Gastrocnemius medialis (tissue), 4 donors: Measurements from ENCODE around the gene MYL3. TPM values are rescaled to one million over a fixed set of nuclear protein-coding genes. Genes with fewer than 3 reads are reported as not detected.

Experiments used
- ATAC-seq, 2 donors: fragments of 150-250 bp; one replicate each; pipeline ENCODE4 v1.9.1; 2016
- DNase-seq, 2 donors: peaks; one replicate each; pipeline ENCODE4 v3.0.0-alpha.2; 2019
- H3K27ac ChIP-seq, 4 donors: fragments of 200-600 bp; sonication (generic); 1 replicate in 1 of 4; 2 replicates in 3 of 4; pipeline ENCODE4 v1.5.1; 2016 to 2018; ENCODE audit warnings: mild to moderate bottlenecking in 2 of 4, moderate library complexity in 1 of 4
- H3K27me3 ChIP-seq, 3 donors: fragments of 200-600 bp; sonication (generic) in 2 of 3; 1 replicate in 1 of 3; 2 replicates in 2 of 3; pipeline versions ENCODE4 v1.5.1 to v1.6.0; 2016 to 2019; ENCODE audit warnings: mild to moderate bottlenecking in 1 of 3, moderate library complexity in 1 of 3
- H3K36me3 ChIP-seq, 2 donors: fragments of 200-600 bp; sonication (generic) in 1 of 2; one replicate each; pipeline ENCODE4 v1.5.1; 2017 to 2018
- H3K4me1 ChIP-seq, 2 donors: fragments of 200-600 bp; sonication (generic) in 1 of 2; one replicate each; pipeline ENCODE4 v1.5.1; 2016 to 2017; ENCODE audit warnings: mild to moderate bottlenecking in 2 of 2
- H3K4me3 ChIP-seq, 4 donors: fragments of 200-600 bp; sonication (generic) in 3 of 4; 1 replicate in 1 of 4; 2 replicates in 3 of 4; pipeline ENCODE4 v1.5.1; 2016 to 2019; ENCODE audit warnings: mild to moderate bottlenecking in 2 of 4
- H3K9me3 ChIP-seq, 3 donors: fragments of 200-600 bp; sonication (generic) in 2 of 3; 1 replicate in 1 of 3; 2 replicates in 2 of 3; pipeline ENCODE4 v1.5.1; 2016 to 2019
- CTCF ChIP-seq, 5 experiments: fragments of 450-650 bp in 3 of 5; fragments of 200-600 bp in 2 of 5; sonication (generic) in 2 of 5; IDR thresholded peaks in 4 of 5; conservative IDR thresholded peaks in 1 of 5; 1 replicate in 4 of 5; 2 replicates in 1 of 5; pipeline ENCODE4 v1.5.1; 2016 to 2019; ENCODE audit warnings: antibody characterized with exemption in 5 of 5, mild to moderate bottlenecking in 3 of 5, moderate library complexity in 3 of 5
- POLR2A ChIP-seq, 2 donors: fragments of 450-650 bp; IDR thresholded peaks; one replicate each; pipeline ENCODE4 v1.6.1; 2017; ENCODE audit warnings: antibody characterized with exemption in 2 of 2, mild to moderate bottlenecking in 2 of 2, moderate library complexity in 2 of 2
- in situ Hi-C, 4 donors: fragments of 200-750 bp; cut with MboI; loops; one replicate each; pipeline versions ENCODE4 v1.15.0 to v1.8.0; 2017; ENCODE audit warnings: low sequenced_read_pairs in 4 of 4
- intact Hi-C: fragments of 100-400 bp; cut with DNase I; formaldehyde crosslinking; loops from one replicate; pipeline ENCODE4 v1.15.1; 2023; ENCODE audit warnings: low total_unique reads
- total RNA-seq, 4 donors: library from RNA; depleted of rRNA; stranded (reverse); fragments of >200 nt; gene quantifications; one replicate each; pipeline versions ENCODE4 v1.1.0 to v1.2.3, GENCODE V29; 2016

Gene MYL3
- total RNA-seq, 4 donors from 2014 or later = 42.5 to 544 (median 281) TPM

GRCh38 chr3:46833346-46834300 is 29.6 kb downstream of the MYL3 start:
- Histone ChIP-seq H3K9me3 (no peaks in the 10 kb centered on the region), H3K27ac (peak overlapping the region; percentile 26 to 72 (median 58)), H3K4me3 (peak overlapping the region in 3 of 4 donors; percentile 21 to 38 (median 21)), H3K36me3 (no peaks in the 10 kb centered on the region), H3K27me3 (no peaks in the 10 kb centered on the region), H3K4me1 (no peaks in the 10 kb centered on the region)
- DNase-seq (no peak), ATAC-seq (peak in 1 of 2 donors; percentile 29)
- no peak for TF ChIP-seq POLR2A (IDR thresholded peaks at IDR 0.05)
- no peak for TF ChIP-seq CTCF (IDR thresholded peaks at IDR 0.05 in 4 of 5, conservative IDR thresholded peaks at IDR 0.05 in 1 of 5)
- intact Hi-C loops (no loop called here), in situ Hi-C loops (no loop called here)

GRCh38 chr3:46831841-46832240 is 31.4 kb downstream of the MYL3 start:
- Histone ChIP-seq H3K4me3 (no peak overlapping the region), H3K4me1 (no peaks in the 10 kb centered on the region), H3K27ac (no peak overlapping the region), H3K36me3 (no peaks in the 10 kb centered on the region), H3K27me3 (no peaks in the 10 kb centered on the region), H3K9me3 (no peaks in the 10 kb centered on the region)
- ATAC-seq = no peak
- intact Hi-C loops (no loop called here), in situ Hi-C loops (no loop called here)
- no peak for TF ChIP-seq POLR2A (IDR thresholded peaks at IDR 0.05)
- no peak for TF ChIP-seq CTCF (IDR thresholded peaks at IDR 0.05 in 4 of 5, conservative IDR thresholded peaks at IDR 0.05 in 1 of 5)
- DNase-seq = no peak

GRCh38 chr3:46831316-46831715 is 31.9 kb downstream of the MYL3 start:
- Histone ChIP-seq H3K36me3 (no peaks in the 10 kb centered on the region), H3K4me3 (no peak overlapping the region), H3K27me3 (no peaks in the 10 kb centered on the region), H3K4me1 (no peaks in the 10 kb centered on the region), H3K27ac (no peak overlapping the region), H3K9me3 (no peaks in the 10 kb centered on the region)
- TF ChIP-seq POLR2A (IDR thresholded peaks at IDR 0.05) = no peak
- no peak for TF ChIP-seq CTCF (IDR thresholded peaks at IDR 0.05 in 4 of 5, conservative IDR thresholded peaks at IDR 0.05 in 1 of 5)
- no peak for ATAC-seq
- intact Hi-C loops = no loop called here
- in situ Hi-C loops = no loop called here
- no peak for DNase-seq

DNA sequence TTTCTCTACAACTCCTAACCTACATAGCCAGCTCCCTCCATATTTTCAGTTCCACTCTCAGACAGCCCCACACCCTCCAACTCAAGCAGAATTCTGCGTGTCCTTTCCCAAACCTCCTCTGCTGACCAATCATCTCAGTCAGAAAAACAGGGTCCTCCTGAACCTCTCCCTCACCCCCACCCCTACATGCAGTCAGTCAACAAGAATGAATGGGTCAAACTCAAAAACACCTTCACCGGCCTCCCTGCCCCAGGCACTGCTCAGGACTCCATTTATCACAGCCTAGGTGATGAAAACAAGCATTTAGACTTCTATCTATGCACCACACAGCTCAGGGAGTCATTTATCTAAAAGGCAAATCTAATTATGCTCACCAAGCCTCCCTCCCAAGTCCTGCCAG is 32.4 kb downstream of the MYL3 start:
- DNase-seq (no peak), ATAC-seq (no peak)
- no peaks in the 10 kb centered on the region for H3K36me3 ChIP-seq
- in situ Hi-C loops = no loop called here
- H3K27ac ChIP-seq = peak overlapping the region in 1 of 4 donors; percentile 5
- no peak overlapping the region for H3K4me3 ChIP-seq
- no peaks in the 10 kb centered on the region for H3K9me3 ChIP-seq
- intact Hi-C loops = no loop called here
- TF ChIP-seq CTCF (IDR thresholded peaks at IDR 0.05 in 4 of 5, conservative IDR thresholded peaks at IDR 0.05 in 1 of 5) (no peak), POLR2A (IDR thresholded peaks at IDR 0.05) (no peak)
- no peaks in the 10 kb centered on the region for H3K4me1 ChIP-seq
- no peaks in the 10 kb centered on the region for H3K27me3 ChIP-seq
